GM18499 (cell line): ENCODE measurements around the gene ZDHHC8.

ENCODE experiments used
- ATAC-seq: cut with Tn5 transposase; IDR thresholded peaks from one replicate; pipeline ENCODE4 v1.9.1; 2021; ENCODE audit warnings: moderate number of reproducible peaks; ENCODE audit not compliant: insufficient read depth, unreplicated experiment

Gene ZDHHC8

GRCh38 chr22:20187777-20188566, 56.4 kb downstream of the ZDHHC8 start:
- ATAC-seq, result no peak

DNA sequence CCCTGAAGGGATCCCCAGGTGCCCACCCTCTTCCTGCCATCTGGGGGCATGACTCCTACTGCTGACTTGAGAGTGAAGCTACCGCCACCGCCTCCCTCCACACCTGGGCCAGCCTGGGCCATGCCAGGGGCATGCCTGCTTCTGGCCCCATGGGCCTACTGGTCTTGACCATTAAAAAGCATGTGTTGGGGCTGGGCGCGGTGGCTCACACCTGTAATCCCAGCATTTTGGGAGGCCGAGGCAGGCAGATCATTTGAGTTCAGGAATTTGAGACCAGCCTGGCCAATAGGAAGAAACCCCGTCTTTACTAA, 56.9 kb downstream of the ZDHHC8 start:
- ATAC-seq, result no peak

DNA sequence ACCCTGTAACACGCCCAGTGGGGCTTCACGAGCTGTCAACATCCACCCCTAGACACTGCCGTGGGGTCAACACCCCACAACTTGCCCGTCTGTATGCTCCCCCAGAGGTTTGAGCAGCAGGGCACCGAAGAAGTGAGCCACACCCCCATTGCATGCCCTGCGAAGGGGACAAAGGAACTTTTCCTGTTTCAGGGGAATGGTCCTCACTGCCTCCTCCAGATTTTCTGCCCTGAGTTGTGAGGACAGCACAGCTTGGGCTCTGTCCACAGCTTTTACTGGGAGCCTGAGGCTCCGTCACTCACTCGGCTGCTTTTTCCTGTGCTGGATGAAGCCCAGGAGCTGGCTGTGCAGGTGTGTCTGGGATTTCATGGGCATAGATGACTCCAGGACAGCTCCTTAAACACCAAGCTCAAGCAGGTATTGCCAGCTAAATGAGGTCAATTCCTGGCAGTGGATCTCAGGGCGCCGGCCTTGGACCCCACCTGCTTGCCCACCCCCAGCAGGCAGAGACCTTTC, 59.5 kb downstream of the ZDHHC8 start:
- no peak for ATAC-seq

DNA sequence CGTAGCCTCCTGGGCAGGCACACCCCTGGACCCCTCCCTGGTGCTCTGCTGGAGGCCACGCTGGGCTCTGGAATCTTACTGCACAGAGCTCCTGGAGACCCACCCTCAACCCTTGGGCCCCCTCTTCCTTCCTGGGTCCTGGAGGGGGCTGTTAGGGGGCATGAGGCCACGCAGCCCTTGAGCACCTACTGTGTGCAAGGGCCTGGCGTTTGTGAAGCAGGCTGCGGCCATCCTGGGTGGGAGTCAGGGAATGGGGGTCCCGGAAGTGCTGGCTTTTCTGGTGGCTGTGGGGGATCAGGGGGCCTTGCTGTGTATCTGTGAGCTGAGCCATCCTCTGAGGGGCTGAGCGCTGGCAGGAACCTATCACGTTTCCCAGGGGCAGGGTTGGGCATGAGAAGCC, 60.2 kb downstream of the ZDHHC8 start:
- no peak for ATAC-seq

DNA sequence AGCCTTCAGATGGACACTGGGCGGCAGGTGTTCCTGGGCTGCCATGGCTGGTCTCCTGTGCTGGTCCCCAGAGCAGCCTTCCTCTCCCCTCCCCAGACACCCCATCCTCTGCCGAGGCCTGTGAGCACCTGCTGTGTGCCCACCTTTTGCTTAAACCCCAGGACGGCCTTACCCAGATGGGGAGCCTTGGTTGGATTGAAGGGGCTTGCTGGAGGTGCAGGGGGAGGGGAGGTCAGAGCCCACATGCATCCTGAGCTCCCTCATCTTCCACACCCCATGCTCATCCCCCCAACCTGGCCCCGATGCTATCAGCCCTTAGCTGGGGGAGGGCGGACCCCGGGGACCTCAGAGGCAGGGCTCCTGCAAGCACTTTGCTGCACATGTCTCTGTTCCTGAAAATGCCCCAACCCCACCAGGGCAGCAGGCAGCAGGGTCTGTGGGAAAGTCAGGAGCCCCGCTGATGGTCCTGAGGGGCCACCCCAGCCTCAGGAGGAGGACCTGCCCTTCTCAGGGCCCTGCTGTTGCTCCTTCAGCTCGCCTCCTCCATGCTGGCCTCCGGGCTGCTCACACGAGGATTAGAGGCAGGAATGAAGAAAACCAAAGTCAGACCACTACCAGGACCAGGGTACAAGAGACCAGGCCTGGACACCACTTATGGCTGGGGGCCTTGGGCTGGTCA, 60.8 kb downstream of the ZDHHC8 start:
- no peak for ATAC-seq

- ATAC-seq, result no peak
These were observed 61.6 kb downstream of the ZDHHC8 start for GRCh38 chr22:20192972-20193760.

- no peak for ATAC-seq
These were observed 62.3 kb downstream of the ZDHHC8 start for GRCh38 chr22:20193761-20194494.

DNA sequence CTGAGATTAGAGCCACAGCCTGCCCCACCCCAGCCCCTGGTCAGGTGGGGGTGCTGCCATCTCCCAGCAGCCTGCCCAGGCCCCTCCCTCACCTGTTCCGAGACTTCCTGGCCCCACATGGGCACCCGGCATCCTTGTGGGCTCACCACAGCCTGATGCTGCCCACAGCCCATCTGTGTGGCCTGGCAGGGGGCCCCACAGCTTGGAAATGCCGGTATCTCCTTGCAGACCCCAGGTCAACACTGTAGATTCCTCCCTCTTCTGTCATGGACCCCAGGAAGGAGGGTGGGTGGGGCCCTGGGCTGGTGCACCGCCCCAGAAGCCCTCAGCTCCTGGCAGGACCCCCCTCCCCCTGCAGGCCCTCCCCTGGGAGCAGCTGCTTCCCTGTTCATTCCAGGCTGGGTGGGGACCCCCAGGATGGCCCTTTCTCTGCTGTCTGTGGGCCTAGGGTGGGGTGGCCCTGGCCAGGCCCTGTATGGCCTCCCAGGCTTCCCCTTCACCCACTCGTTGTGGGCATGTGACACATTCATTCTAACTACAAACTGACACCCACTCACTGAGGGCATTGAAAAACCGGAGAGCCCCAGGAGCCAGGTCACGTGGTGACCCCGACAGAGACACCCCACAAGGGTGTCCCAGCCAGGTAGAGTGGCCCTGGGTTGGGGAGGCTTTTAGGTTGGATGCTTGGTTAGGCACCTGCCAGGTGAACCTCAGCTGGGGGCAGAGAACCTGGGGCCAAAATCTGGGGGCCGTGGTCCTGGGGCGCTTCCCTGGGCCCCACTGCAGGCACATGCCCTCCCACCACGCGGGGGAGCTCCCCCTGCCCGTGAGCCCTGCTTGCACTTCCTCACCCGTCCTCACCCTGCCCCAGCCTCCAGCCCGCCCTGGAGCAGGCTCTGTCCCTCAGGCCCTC, 63.3 kb downstream of the ZDHHC8 start:
- ATAC-seq, result no peak

- ATAC-seq, result no peak
These were observed 64.7 kb downstream of the ZDHHC8 start for GRCh38 chr22:20196094-20196842.
